ENCODE measurements around the gene PPARGC1A. TPM values are rescaled to one million over a fixed set of nuclear protein-coding genes. Genes with fewer than 3 reads are reported as not detected.

The PPARGC1A gene, protein sequence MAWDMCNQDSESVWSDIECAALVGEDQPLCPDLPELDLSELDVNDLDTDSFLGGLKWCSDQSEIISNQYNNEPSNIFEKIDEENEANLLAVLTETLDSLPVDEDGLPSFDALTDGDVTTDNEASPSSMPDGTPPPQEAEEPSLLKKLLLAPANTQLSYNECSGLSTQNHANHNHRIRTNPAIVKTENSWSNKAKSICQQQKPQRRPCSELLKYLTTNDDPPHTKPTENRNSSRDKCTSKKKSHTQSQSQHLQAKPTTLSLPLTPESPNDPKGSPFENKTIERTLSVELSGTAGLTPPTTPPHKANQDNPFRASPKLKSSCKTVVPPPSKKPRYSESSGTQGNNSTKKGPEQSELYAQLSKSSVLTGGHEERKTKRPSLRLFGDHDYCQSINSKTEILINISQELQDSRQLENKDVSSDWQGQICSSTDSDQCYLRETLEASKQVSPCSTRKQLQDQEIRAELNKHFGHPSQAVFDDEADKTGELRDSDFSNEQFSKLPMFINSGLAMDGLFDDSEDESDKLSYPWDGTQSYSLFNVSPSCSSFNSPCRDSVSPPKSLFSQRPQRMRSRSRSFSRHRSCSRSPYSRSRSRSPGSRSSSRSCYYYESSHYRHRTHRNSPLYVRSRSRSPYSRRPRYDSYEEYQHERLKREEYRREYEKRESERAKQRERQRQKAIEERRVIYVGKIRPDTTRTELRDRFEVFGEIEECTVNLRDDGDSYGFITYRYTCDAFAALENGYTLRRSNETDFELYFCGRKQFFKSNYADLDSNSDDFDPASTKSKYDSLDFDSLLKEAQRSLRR
- total RNA-seq: not detected in 2 replicates
- total RNA-seq (2013): 0.63 TPM
- not detected in 2 replicates for polyA plus RNA-seq
- not detected in 2 replicates for polyA minus RNA-seq

DNA sequence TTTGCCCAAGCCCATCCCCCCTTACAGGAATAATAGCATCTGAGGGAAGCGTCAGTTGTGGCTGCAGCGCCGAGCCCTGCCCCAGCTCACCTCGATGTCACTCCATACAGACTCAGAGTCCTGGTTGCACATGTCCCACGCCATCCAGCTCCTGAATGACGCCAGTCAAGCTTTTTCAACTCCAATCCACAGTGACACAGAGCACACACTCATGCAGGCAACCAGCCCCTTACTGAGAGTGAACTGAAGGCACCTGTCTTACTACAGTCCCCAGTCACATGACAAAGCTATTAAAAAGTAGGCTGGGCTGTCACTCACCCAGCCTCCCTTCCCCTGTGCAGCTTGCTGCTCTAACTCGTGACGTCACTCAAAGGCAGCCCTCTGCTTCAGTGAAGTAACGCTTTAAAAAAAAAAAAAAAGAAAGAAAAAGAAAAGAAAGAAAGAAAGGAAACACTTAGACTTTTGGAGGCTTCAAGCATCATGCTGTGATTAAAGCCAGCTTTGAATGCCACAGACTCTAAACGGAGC, at the start of gene PPARGC1A:
Gene PPARGC1A (minus strand): TSS at position 234 of the 528 bp plus-strand sequence. CDS start 90 bp downstream, at position 144.
- Histone ChIP-seq H3K4me3 (ENCODE audit: control extremely low read depth in 1 of 5, extremely low read depth in 1 of 5, insufficient read depth in 1 of 5, low read depth in 2 of 5, low read length in 4 of 5) (no peak within 1 kb of the TSS), H3K27me3 (replicated peaks in 1 of 4; ENCODE audit: control extremely low read depth in 1 of 4, control insufficient read depth in 3 of 4, insufficient read depth in 4 of 4, low read length in 3 of 4) (no peaks in the 10 kb centered on the region), H3K9ac (ENCODE audit: low read length) (no peak within 1 kb of the TSS), H3K4me2 (replicated peaks; ENCODE audit: low read depth, low read length, poor library complexity, severe bottlenecking) (no peak within 1 kb of the TSS), H4K20me1 (ENCODE audit: control insufficient read depth, insufficient read depth, low read length, poor library complexity, severe bottlenecking) (no peaks in the 10 kb centered on the region), H3K27ac (ENCODE audit: low read length in 2 of 2) (no peak within 1 kb of the TSS), H3K9me3 (ENCODE audit: control extremely low read depth in 1 of 3, control insufficient read depth in 2 of 3, insufficient read depth in 1 of 3, low read length in 2 of 3) (peaks cover 0 to 4% (median 0%) of the 10 kb centered on the region in 3 donors), H3K4me1 (ENCODE audit: control insufficient read depth in 2 of 2, insufficient read depth in 2 of 2, low read length in 2 of 2) (no peaks in the 10 kb centered on the region), H3K79me2 (ENCODE audit: control insufficient read depth, insufficient read depth, low read length) (no peaks in the 10 kb centered on the region), H3K36me3 (replicated peaks in 1 of 2; ENCODE audit: control extremely low read depth in 1 of 2, control insufficient read depth in 1 of 2, extremely low read depth in 1 of 2, insufficient read depth in 2 of 2, low read length in 1 of 2) (no peaks in the 10 kb centered on the region), H2AFZ (ENCODE audit: insufficient read depth, low read depth, low read length, poor library complexity, severe bottlenecking) (peak within 1 kb of the TSS; percentile 33)
- TF ChIP-seq, protein P1, sequence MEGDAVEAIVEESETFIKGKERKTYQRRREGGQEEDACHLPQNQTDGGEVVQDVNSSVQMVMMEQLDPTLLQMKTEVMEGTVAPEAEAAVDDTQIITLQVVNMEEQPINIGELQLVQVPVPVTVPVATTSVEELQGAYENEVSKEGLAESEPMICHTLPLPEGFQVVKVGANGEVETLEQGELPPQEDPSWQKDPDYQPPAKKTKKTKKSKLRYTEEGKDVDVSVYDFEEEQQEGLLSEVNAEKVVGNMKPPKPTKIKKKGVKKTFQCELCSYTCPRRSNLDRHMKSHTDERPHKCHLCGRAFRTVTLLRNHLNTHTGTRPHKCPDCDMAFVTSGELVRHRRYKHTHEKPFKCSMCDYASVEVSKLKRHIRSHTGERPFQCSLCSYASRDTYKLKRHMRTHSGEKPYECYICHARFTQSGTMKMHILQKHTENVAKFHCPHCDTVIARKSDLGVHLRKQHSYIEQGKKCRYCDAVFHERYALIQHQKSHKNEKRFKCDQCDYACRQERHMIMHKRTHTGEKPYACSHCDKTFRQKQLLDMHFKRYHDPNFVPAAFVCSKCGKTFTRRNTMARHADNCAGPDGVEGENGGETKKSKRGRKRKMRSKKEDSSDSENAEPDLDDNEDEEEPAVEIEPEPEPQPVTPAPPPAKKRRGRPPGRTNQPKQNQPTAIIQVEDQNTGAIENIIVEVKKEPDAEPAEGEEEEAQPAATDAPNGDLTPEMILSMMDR (IDR thresholded peaks at IDR 0.05): no peak
- no peak for TF ChIP-seq EZH2 (IDR thresholded peaks at IDR 0.05; ENCODE audit: borderline replicate concordance, insufficient read depth, low read depth, low read length, poor library complexity, severe bottlenecking)
- intact Hi-C loops (cut with micrococcal nuclease): no loop called here
- CTCF ChIA-PET: no interaction called here
- POLR2A ChIA-PET: no interaction called here
- 13% methylated on average over 7 of the region's 10 CpGs for WGBS (ENCODE audit: insufficient coverage)
- H3K4me3 Mint-ChIP-seq: no peak within 1 kb of the TSS
- H3K4me1 Mint-ChIP-seq: peaks cover 4% of the 10 kb centered on the region
- H3K9me3 Mint-ChIP-seq (ENCODE audit: insufficient read depth): no peaks in the 10 kb centered on the region
- H3K27ac Mint-ChIP-seq: no peak within 1 kb of the TSS
- DNase-seq: no peak
- H3K27me3 Mint-ChIP-seq: no peaks in the 10 kb centered on the region
- no peak for ATAC-seq (ENCODE audit: low read depth)

Measured in B cell (primary cell).